ENCODE measurements around the gene ZNF600.
"Not testable (repeated sequence)": the region's sequence is repeated elsewhere in the genome, so short reads cannot be mapped to it uniquely, and the experiment has no call there.

The ZNF600 gene

GRCh38 chr19:52735734-52736133 lies 50.9 kb downstream of the ZNF600 start:
- ChIA-PET POLR2A (no interaction called here), CTCF (interaction anchor here (0.7 to 1.1 kb wide), 4 partner anchors 7 to 102 kb away, joined by 3 to 6 read pairs (median 4); no protein-coding TSS in a partner anchor)
- no peak for TF ChIP-seq CTCF (IDR thresholded peaks at IDR 0.05; ENCODE audit: insufficient read depth, low read length, missing control alignments)
- DNase-seq (ENCODE audit: low read depth, low spot score) = no peak
- H3K4me3 ChIP-seq (ENCODE audit: low read depth, low read length) = no peak overlapping the region

GRCh38 chr19:52734893-52735661 lies 51.5 kb downstream of the ZNF600 start, which contains the start of gene ZNF611:
TSS of gene ZNF611 (minus strand) at chr19:52735044. CDS start at chr19:52715894, 19,150 bp downstream.
- CTCF ChIA-PET = interaction anchor here (0.7 to 1.1 kb wide), 4 partner anchors 8 to 102 kb away, joined by 3 to 6 read pairs (median 4); no protein-coding TSS in a partner anchor
- peak; percentile 86 for TF ChIP-seq CTCF (IDR thresholded peaks at IDR 0.05; ENCODE audit: insufficient read depth, low read length, missing control alignments)
- peak within 1 kb of the TSS; percentile 74 for H3K4me3 ChIP-seq (ENCODE audit: low read depth, low read length)
- POLR2A ChIA-PET = no interaction called here
- DNase-seq (ENCODE audit: low read depth, low spot score) = peak; percentile 38

GRCh38 chr19:52734331-52734892 lies 52.2 kb downstream of the ZNF600 start:
- H3K4me3 ChIP-seq (ENCODE audit: low read depth, low read length) = peak overlapping the region; percentile 74
- TF ChIP-seq CTCF (IDR thresholded peaks at IDR 0.05; ENCODE audit: insufficient read depth, low read length, missing control alignments) = no peak
- DNase-seq (ENCODE audit: low read depth, low spot score) = no peak
- ChIA-PET CTCF (interaction anchor here (1.3 kb wide), 1 partner anchor 12 kb away, joined by 3 read pairs; no protein-coding TSS in a partner anchor), POLR2A (no interaction called here)

GRCh38 chr19:52726051-52726450 lies 60.5 kb downstream of the ZNF600 start:
- POLR2A ChIA-PET; H3K4me3 ChIP-seq (ENCODE audit: low read depth, low read length); DNase-seq (ENCODE audit: low read depth, low spot score); CTCF ChIA-PET: not testable (repeated sequence)

GRCh38 chr19:52725528-52725961 lies 61.0 kb downstream of the ZNF600 start:
- ChIA-PET POLR2A (no interaction called here), CTCF (no interaction called here)
- no peak overlapping the region for H3K4me3 ChIP-seq (ENCODE audit: low read depth, low read length)
- TF ChIP-seq CTCF (IDR thresholded peaks at IDR 0.05; ENCODE audit: insufficient read depth, low read length, missing control alignments) = no peak
- DNase-seq (ENCODE audit: low read depth, low spot score) = no peak

GRCh38 chr19:52724701-52725514 lies 61.7 kb downstream of the ZNF600 start:
- H3K4me3 ChIP-seq (ENCODE audit: low read depth, low read length) = no peak overlapping the region
- ChIA-PET POLR2A (no interaction called here), CTCF (no interaction called here)
- DNase-seq (ENCODE audit: low read depth, low spot score) = no peak
- TF ChIP-seq CTCF (IDR thresholded peaks at IDR 0.05; ENCODE audit: insufficient read depth, low read length, missing control alignments) = no peak

- POLR2A ChIA-PET; CTCF ChIA-PET; H3K4me3 ChIP-seq (ENCODE audit: low read depth, low read length); DNase-seq (ENCODE audit: low read depth, low spot score): not testable (repeated sequence)
These were observed 62.5 kb downstream of the ZNF600 start for GRCh38 chr19:52723907-52724598.
